HG03565 (cell line): ENCODE data around the gene RMC1.
A peak's percentile ranks its signal among the peaks of the same experiment; 100 is the strongest.

ENCODE experiments used
- ATAC-seq: cut with Tn5 transposase; IDR thresholded peaks from one replicate; pipeline ENCODE4 v1.9.1; 2021; ENCODE audit warnings: mild to moderate bottlenecking, moderate library complexity; ENCODE audit not compliant: unreplicated experiment

Gene RMC1

GRCh38 chr18:23529604-23530003, 26.3 kb downstream of the RMC1 start:
- no peak for ATAC-seq

- no peak for ATAC-seq
Observed at GRCh38 chr18:23530195-23530594, 26.9 kb downstream of the RMC1 start.

DNA sequence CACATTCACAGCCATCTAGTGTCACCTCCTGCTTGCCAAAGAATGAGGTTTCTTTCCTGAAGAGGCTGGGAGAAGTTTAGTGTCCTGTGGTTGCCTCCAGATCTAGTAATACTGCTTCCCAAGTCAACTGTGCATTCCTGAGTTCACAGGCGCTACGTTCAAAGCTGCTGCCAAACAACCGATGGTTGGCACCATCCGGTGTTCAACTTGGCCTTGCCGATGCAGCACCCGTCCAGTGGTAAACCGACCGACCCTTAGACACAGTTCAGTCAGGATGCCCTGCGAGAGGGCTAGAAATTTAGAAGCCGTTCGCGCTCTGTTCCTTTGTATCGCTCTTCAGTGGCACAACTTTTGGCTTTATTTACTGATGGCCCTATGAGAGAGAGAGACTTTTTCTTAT, 28.6 kb downstream of the RMC1 start:
- ATAC-seq, result no peak

DNA sequence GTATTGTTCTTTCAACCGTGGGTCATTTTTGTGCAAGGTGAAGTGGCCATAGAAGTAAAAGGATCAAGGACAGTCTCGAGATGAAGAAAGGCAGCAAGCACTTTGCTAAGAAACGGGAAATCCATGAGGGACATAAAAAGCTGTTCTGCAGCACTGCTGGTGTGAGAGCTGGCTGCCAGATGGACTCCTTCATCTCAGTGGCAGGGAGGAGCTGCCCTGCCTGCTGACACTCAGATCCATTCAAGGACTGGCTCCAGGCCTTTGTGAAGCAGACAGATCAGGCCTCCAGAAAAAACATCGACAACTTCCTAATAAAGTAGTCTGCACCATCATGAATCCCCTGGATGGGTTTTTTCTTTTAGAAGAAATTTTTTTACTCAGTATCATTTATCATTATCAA, 29.5 kb downstream of the RMC1 start:
- no peak for ATAC-seq

- ATAC-seq, result no peak
Observed at GRCh38 chr18:23534276-23534675, 31.0 kb downstream of the RMC1 start.

GRCh38 chr18:23536204-23536603, 32.9 kb downstream of the RMC1 start:
- no peak for ATAC-seq

DNA sequence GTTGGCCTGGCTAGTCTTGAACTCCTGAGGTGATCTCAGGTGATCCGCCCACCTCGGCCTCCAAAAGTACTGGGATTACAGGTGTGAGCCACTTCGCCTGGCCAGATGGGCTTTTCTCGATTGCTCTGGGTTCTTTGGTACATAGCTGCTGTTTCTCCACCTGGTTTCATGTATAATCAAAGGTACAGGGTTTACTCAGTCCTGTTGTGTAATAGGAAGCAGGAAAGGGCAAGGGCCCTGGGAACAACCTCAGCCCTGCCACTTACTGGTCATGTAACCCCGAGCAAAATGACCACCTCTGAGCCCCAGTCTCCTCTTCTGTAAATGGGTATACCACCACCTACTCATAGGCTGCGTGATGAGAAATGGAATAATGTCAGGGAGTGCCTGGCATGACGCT, 34.0 kb downstream of the RMC1 start:
- ATAC-seq, result no peak

GRCh38 chr18:23538001-23538400, 34.7 kb downstream of the RMC1 start:
- no peak for ATAC-seq

DNA sequence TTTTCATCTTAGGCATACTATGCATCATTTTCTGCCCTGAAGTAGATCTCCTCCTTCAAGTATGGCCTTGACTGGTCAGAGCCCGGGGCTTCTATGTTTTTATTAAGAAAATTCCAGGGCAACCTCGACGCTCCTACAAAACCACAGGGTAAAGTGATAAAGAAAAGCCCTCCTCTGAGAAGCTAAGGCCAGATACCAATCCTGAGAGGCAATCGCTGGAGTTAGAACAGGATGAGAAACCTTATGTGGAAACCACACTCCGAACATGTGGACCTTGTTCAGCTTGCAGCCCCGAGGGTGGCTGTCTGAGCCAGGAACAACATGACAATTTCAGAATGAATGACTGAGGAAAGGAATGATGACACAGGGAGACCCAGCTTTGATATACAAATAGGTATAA, 35.6 kb downstream of the RMC1 start:
- ATAC-seq, result no peak

- ATAC-seq, result no peak
Observed at GRCh38 chr18:23539296-23539695, 36.0 kb downstream of the RMC1 start.

DNA sequence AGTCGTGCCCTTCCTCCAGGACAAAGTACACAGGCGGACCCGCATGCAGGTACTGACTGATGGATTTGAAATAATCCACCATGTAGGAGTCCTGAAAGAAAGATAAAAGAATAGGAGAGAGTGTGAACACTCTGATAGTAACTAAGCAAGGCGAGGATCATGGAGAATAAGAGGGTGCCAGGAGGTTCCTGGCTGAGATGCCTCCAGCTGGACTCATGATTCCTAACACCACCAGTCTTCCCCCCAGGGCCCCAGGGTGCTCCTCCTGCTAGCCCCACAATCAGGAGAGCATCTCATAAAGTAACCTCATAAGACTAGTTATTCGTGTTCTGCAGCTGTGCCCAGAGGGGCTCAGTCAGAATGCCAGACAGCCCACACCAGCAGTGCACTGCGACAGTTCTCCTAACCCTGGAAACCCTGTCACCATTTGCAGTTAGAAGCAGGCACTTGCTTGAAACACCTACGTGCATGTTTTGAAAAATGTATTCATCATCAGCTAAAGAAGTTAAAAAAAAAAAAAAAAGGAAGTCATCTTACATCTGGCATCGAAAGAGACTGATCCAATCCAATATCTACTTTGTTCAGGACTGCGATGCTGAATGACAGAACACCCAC, 36.7 kb downstream of the RMC1 start:
- no peak for ATAC-seq

GRCh38 chr18:23540867-23541266, 37.6 kb downstream of the RMC1 start:
- peak; percentile 69 for ATAC-seq

GRCh38 chr18:23541349-23542093, 38.2 kb downstream of the RMC1 start:
- no peak for ATAC-seq

DNA sequence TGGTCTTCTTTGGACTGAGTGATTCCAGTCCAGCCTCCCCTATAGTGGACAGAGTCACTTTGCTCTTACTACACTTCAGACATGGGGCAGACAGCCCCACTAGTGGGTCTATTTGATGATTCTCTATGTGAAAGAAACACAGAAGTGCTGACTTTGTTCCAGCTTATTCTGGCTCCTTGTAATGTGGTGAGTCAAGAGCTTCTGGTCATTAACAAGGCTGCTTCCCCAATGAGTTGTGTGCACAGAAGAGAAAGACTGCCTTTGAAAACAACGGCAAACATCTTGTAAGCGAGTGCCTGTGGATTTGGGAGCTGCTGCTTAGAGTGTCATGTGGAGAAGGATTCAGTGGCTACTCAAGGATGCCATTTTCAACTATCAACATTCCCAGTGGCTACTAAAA, 39.1 kb downstream of the RMC1 start:
- ATAC-seq, result no peak

DNA sequence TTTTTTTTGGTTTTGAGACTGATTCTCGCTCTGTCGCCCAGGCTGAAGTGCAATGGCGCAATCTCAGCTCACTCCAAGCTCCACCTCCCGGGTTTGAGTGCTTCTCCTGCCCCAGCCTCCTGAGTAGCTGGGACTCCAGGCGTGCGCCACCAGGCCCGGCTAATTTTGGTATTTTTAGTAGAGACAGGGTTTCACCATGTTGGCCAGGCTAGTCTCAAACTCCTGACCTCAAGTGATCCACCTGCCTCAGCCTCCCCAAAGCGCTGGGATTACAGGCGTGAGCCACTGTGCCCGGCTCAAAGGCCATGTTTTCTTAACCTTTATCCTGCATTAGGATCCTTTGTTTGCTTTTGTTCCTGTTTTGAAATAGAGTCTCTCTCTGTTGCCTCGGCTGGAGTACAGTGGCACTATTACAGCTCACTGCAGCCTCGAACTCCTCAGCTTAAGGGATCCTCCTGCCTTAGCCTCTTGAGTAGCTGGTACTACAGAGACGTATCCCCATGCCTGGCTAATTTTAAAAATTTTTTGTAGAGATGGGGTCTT, 42.0 kb downstream of the RMC1 start:
- ATAC-seq, result no peak

GRCh38 chr18:23547306-23547705, 44.0 kb downstream of the RMC1 start:
- no peak for ATAC-seq

GRCh38 chr18:23547846-23548245, 44.5 kb downstream of the RMC1 start:
- ATAC-seq, result no peak

- ATAC-seq, result no peak
Observed at GRCh38 chr18:23548275-23548674, 45.0 kb downstream of the RMC1 start.

DNA sequence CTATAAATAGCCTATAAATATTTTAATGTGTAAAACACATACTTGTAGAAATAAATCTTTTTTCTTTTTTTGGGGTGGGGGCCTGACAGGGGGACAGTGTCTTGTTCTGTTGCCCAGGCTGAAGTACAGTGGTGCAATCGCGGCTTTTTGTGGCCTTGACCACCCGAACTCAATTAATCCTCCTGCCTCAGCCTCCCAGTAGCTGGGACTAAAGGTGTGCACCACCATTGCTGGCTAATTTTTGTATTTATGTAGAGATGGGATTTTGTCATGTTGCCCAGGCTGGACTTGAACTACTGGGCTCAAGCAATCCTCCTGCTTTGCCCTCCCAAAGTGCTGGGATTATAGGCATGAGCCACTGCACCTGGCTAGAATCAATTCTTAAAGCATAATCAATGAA, 45.4 kb downstream of the RMC1 start:
- ATAC-seq, result no peak

- no peak for ATAC-seq
Observed at GRCh38 chr18:23550898-23551297, 47.6 kb downstream of the RMC1 start.

GRCh38 chr18:23551978-23552377, 48.7 kb downstream of the RMC1 start:
- no peak for ATAC-seq

GRCh38 chr18:23552505-23552904, 49.2 kb downstream of the RMC1 start:
- ATAC-seq, result no peak

- ATAC-seq, result no peak
Observed at GRCh38 chr18:23553887-23554286, 50.6 kb downstream of the RMC1 start.
